ENCODE measurements around the gene MGAT4A.

Gene MGAT4A

DNA sequence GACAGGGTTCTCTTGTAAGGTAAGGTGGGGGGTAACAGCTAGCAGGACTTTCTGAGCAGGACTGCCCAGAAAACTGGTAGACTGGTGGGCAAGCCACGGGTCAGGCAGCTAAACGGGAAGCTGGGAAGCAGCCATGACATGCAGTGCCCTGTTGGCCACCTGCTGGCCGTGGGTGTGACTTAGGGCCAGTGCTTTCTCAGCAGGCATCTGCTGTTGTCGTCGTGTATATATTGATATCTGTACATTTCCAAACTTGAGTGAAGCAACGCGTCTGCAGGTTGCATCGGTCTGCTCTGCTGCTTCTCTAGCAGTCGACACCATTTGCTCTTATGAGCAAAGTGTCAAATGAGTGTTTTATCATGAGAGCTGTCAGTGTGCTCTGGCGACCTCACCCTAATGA, 153.6 kb downstream of the MGAT4A start:
- DNase-seq: no peak

DNA sequence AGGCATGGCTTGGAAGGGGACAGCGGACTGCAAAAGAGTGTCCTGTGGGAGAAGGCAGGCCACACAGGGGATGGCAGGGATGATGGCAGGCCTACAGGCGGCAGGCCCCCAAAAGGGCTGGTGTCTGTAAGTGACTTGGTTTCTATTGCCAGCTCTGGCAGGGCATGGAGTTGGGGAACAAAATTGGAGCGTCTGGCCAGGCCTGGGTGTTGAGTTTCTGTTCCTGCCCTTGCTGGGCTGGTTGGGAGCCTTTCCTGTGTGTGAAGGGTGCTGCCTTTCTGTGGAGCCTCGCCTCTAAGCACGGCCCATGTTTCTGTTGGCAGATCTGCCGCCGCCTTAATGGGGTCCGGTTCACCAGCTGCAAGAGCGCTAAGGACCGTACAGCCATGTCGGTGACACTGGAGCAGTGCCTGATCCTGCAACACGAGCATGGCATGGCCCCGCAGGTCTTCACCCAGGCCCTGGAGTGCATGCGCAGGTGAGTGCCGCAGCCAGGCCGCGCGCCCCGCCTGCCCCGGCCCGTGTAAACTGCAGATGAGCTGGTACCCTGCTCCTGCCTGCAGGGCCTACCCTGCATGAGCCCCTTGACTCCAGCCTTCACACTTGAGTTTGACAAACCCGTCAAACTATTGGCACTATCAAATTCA, 154.1 kb downstream of the MGAT4A start:
- DNase-seq: no peak

DNA sequence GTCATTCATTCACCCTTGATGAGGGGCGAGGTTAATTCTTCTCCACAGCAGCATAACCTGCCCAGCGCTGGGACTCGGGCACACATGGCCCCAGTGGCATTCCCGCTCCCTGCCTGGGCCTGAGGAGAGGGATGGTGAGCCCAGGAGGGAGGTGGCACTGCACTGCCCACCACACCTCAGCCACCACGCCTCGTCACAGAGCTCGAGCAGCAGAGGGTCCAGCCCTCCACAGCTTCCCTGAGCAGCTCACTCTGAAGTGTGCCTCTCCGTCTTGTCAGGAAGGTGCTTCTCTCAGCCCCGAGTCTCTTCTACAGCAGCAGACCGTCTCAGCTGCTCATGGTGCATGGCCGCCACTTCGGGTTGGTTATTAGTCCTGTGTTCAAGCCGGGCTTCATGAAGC, 157.5 kb downstream of the MGAT4A start:
- no peak for DNase-seq

DNA sequence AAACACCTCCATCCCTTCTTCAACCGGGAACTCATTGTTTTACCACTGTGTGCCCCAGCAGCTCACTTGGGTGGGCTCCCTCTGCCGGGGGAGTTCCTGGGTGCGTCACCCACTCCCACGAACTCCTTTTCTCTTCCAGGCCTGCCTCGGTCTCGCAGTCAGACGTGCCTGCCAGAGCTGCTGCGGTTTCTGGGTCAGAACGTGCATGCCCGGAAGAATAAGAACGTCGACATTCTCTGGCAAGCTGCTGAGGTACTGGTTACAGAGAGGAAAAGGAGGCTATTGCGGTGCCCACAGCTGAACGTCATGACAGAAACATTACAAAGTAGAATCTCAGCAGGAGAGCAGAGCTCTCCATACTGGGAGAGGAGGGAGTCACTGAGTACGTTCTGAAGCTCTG, 158.3 kb downstream of the MGAT4A start:
- peak in 31 of 56 donors; percentile 3 to 73 (median 27) for DNase-seq

DNA sequence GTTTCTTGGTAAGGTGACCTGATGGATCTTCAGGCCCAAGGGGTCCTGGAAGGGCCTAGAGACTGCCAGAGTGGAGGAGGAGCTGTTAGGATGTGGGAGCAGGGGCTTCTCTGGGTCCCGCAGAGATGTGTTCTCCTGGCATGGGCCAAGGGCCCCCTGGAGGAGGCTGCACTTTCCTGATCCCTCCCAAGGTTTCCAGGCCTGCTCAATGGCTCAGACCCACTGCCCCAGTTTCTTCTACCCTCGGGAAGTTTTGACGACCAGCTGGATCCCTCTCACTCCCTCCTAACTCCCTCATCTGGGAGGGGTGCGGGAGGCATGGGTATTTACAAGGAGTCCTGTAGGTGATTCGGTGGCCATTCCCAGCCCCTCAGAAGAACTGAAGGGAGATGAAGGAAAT, 158.7 kb downstream of the MGAT4A start:
- no peak for DNase-seq

DNA sequence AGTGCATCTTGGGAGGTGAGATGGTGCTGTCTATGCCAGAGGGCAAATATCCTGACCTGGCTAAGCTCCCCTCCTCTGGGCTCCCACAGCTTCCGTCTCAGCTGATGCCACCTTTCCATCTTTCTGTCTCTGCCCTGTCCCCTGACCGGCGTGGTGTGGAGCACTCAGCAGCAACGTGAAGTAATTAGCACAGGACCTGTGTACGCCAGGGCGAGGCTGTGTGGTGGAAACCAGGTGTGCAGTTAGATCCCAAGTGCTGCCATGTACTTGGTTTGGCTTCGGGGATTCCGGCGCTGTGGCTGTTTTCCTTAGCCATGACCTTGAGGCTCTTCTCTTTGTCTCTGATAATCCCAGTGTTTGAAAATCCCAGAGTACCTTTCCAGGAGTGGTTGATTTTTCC, 159.1 kb downstream of the MGAT4A start:
- DNase-seq: no peak

DNA sequence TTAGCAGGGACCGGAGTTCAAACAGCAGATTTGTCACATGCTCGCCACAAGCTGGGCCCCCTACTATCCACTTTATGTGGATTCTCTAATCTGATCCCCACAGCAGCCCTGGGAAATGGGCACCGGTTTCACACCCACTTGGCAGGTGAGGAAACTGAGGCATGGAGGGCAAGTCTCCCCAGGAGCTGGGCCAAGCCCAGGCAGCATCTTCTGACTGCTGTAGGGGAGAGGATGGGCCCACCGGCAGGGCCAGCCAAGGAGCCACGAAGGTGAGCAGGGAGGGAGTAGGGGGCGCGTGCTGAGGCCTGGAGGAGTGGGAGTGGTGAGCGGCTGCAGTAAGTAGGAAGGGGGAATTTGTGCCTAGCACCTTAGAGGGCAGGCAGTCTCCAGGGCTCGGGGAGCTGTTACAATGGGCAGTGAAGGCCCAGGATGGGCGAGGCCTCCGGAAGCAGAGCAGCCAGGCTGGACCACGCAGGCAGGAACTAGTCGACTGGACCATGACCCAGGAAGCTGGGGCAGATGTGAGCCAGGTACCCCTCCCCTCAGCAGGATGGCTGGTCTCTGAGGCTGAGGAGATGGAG, 159.7 kb downstream of the MGAT4A start:
- no peak for DNase-seq

DNA sequence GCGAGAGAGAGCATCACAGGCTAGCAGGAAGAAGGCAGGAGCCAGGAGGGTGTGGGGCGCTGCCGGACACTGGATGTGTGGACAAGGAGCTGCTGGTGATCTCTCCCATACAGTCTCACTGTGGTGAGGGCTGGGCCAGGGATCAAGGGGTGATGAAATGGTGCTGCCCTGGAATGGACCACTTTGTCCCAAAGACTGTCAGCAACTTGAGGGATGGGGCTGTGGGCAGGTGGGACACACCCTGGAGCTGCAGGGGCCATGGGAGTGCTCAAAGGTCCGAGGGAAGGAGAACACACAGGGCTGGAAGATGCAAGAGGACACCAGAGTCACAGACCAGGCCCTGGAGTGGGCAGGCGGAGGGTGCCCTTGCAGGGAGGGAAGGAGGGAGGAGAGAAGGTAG, 160.6 kb downstream of the MGAT4A start:
- no peak for DNase-seq

DNA sequence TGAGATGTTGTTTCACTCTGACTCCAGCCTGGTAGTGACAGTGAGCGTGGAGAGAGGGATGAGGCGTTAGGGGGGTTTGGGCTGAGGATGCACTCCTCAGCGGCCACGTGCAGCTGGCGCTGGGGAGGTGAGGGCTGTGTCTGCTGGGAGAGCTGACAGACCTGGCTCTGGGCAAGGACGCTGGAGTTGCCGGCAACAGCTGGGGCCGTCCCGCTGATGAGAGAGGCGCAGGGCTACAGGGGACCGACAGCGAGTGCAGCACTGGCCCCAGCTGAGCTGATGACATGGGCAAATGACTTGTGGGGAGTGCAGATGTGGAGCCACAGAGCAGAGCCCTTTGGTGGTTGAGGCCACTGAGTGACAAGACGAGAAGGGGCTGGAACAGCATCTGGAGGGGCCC, 161.0 kb downstream of the MGAT4A start:
- DNase-seq: no peak

DNA sequence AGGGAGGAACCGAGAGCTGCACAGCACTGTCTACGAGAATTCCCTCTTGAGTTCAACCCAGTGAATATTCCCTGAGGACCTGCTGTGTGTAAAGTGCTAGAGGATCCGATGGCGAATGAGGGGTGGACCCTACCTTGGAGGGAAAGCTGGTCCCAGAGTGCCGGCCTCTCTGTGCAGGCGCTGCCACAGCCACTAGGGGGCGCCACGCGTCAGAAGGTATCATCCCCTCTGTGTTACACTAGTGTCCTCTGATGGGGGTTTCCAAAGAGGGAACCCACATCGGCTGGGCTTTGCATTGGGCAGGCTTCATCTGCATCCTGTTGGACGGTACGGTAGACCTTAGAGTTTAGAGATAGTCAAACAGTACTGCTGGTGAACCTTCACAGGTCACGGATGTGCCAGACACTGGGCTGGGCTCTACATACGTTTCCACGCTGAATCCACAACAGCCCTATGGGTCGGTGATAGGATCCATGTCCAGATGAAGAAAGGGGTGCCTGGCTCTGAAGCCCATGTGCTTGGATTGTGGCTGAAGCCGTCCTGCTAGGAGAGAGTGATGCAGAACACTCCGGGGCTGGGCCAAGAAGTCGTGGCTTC, 161.6 kb downstream of the MGAT4A start:
- DNase-seq: peak in 13 of 56 donors; percentile 2 to 50 (median 9)

Measured in nucleus accumbens (tissue), 56 donors.